D721Med (cell line): ENCODE results near the gene CTTN.

Experiments
- DNase-seq: peaks from one replicate; pipeline ENCODE4 v3.0.0; 2011; ENCODE audit warnings: low spot score; ENCODE audit not compliant: insufficient read length
- FAIRE-seq: peaks from 2 replicates; lab custom pipeline; 2011; peaks lifted over from hg19 to GRCh38; lab: Jason Lieb, UNC
- CTCF ChIP-seq: IDR thresholded peaks from 2 replicates; pipeline ENCODE4 v1.5.1; 2012; ENCODE audit warnings: mild to moderate bottlenecking, control low read depth; ENCODE audit not compliant: insufficient read depth; ENCODE audit errors: missing control alignments

CTTN gene

GRCh38 chr11:70353900-70354568 is 44.3 kb upstream of the CTTN start:
- no peak for DNase-seq
- no peak for TF ChIP-seq CTCF
- FAIRE-seq, result no peak

GRCh38 chr11:70354629-70355028 is 43.7 kb upstream of the CTTN start:
- FAIRE-seq (no peak), DNase-seq (no peak)
- TF ChIP-seq CTCF, result no peak

GRCh38 chr11:70358753-70359152 is 39.6 kb upstream of the CTTN start:
- FAIRE-seq, result no peak
- no peak for TF ChIP-seq CTCF
- DNase-seq, result no peak

GRCh38 chr11:70359451-70360205 is 38.7 kb upstream of the CTTN start:
- DNase-seq, result no peak
- TF ChIP-seq CTCF, result no peak
- FAIRE-seq, result no peak

- FAIRE-seq, result no peak
- no peak for DNase-seq
- no peak for TF ChIP-seq CTCF
These were observed 38.1 kb upstream of the CTTN start for GRCh38 chr11:70360211-70360610.

GRCh38 chr11:70364178-70364577 is 34.2 kb upstream of the CTTN start:
- no peak for FAIRE-seq
- no peak for DNase-seq
- TF ChIP-seq CTCF, result no peak
